ES-I3 (cell line): Measurements from ENCODE around the gene RNF157.
"Not testable (repeated sequence)": the region's sequence is repeated elsewhere in the genome, so short reads cannot be mapped to it uniquely, and the experiment has no call there.

Source experiments
- H3K36me3 ChIP-seq: 2 replicates; pipeline ENCODE4 v1.6.1; 2013; ENCODE audit warnings: mild to moderate bottlenecking, low read length, control low read depth, moderate library complexity; ENCODE audit not compliant: insufficient read depth
- H3K4me1 ChIP-seq: 2 replicates; pipeline ENCODE4 v1.6.1; 2013; ENCODE audit warnings: mild to moderate bottlenecking, control low read depth, low read length; ENCODE audit not compliant: insufficient read depth
- H3K9ac ChIP-seq: 2 replicates; pipeline ENCODE4 v1.6.1; 2013; ENCODE audit warnings: low read depth, mild to moderate bottlenecking, low read length, moderate library complexity
- H3K9me3 ChIP-seq: 2 replicates; pipeline ENCODE4 v1.6.1; 2013; ENCODE audit warnings: mild to moderate bottlenecking, low read length, moderate library complexity; ENCODE audit not compliant: control insufficient read depth, insufficient read depth

The RNF157 gene

GRCh38 chr17:76205542-76206144, 34.6 kb downstream of the RNF157 start:
- not testable (repeated sequence) for H3K9me3 ChIP-seq, H3K9ac ChIP-seq, H3K36me3 ChIP-seq, H3K4me1 ChIP-seq

GRCh38 chr17:76204277-76204676, 36.0 kb downstream of the RNF157 start:
- Histone ChIP-seq H3K36me3 (no peaks in the 10 kb centered on the region), H3K4me1 (peaks cover 3% of the 10 kb centered on the region; the same call in 1 of the 2 replicates), H3K9ac (no peak overlapping the region), H3K9me3 (no peaks in the 10 kb centered on the region)

GRCh38 chr17:76200354-76200753, 39.9 kb downstream of the RNF157 start:
- no peak overlapping the region for H3K9ac ChIP-seq
- peaks cover 3% of the 10 kb centered on the region; the same call in 1 of the 2 replicates for H3K4me1 ChIP-seq
- H3K36me3 ChIP-seq, result no peaks in the 10 kb centered on the region
- no peaks in the 10 kb centered on the region for H3K9me3 ChIP-seq

- 0 out of 2 replicates have a peak, but pooled peaks cover 3% of the 10 kb centered on the region for H3K4me1 ChIP-seq
- no peak overlapping the region for H3K9ac ChIP-seq
- H3K9me3 ChIP-seq, result no peaks in the 10 kb centered on the region
- H3K36me3 ChIP-seq, result no peaks in the 10 kb centered on the region
These were observed 40.8 kb downstream of the RNF157 start for GRCh38 chr17:76199469-76199868.

- H3K9ac ChIP-seq, result no peak overlapping the region
- no peaks in the 10 kb centered on the region for H3K36me3 ChIP-seq
- H3K9me3 ChIP-seq, result no peaks in the 10 kb centered on the region
- H3K4me1 ChIP-seq, result peaks cover 4% of the 10 kb centered on the region; the same call in 1 of the 2 replicates
These were observed 41.6 kb downstream of the RNF157 start for GRCh38 chr17:76198702-76199101.

GRCh38 chr17:76197911-76198310, 42.4 kb downstream of the RNF157 start:
- H3K4me1 ChIP-seq, result peaks cover 9% of the 10 kb centered on the region
- no peak overlapping the region for H3K9ac ChIP-seq
- no peaks in the 10 kb centered on the region for H3K9me3 ChIP-seq
- H3K36me3 ChIP-seq, result no peaks in the 10 kb centered on the region

- Histone ChIP-seq H3K36me3 (no peaks in the 10 kb centered on the region), H3K4me1 (peaks cover 15% of the 10 kb centered on the region), H3K9me3 (no peaks in the 10 kb centered on the region), H3K9ac (no peak overlapping the region)
These were observed 43.6 kb downstream of the RNF157 start for GRCh38 chr17:76196675-76197074.

GRCh38 chr17:76195281-76196096, 44.8 kb downstream of the RNF157 start:
- no peaks in the 10 kb centered on the region for H3K9me3 ChIP-seq
- no peak overlapping the region for H3K9ac ChIP-seq
- peaks cover 18% of the 10 kb centered on the region for H3K4me1 ChIP-seq
- no peaks in the 10 kb centered on the region for H3K36me3 ChIP-seq

GRCh38 chr17:76193591-76193990, 46.7 kb downstream of the RNF157 start:
- no peaks in the 10 kb centered on the region for H3K36me3 ChIP-seq
- peaks cover 18% of the 10 kb centered on the region for H3K4me1 ChIP-seq
- H3K9ac ChIP-seq, result no peak overlapping the region
- no peaks in the 10 kb centered on the region for H3K9me3 ChIP-seq

- Histone ChIP-seq H3K36me3 (no peaks in the 10 kb centered on the region), H3K9me3 (no peaks in the 10 kb centered on the region), H3K4me1 (peaks cover 18% of the 10 kb centered on the region), H3K9ac (no peak overlapping the region)
These were observed 48.4 kb downstream of the RNF157 start for GRCh38 chr17:76191896-76192295.

GRCh38 chr17:76189741-76190140, 50.6 kb downstream of the RNF157 start:
- H3K4me1 ChIP-seq, result peaks cover 18% of the 10 kb centered on the region
- H3K9ac ChIP-seq, result no peak overlapping the region
- H3K9me3 ChIP-seq, result no peaks in the 10 kb centered on the region

GRCh38 chr17:76189247-76189646, 51.0 kb downstream of the RNF157 start:
- Histone ChIP-seq H3K36me3 (no peaks in the 10 kb centered on the region), H3K9me3 (no peaks in the 10 kb centered on the region), H3K9ac (no peak overlapping the region), H3K4me1 (peaks cover 18% of the 10 kb centered on the region)

More at GRCh38 chr17:76189741-76190140, 50.6 kb downstream of the RNF157 start:
- H3K36me3 ChIP-seq, result no peaks in the 10 kb centered on the region

GRCh38 chr17:76188213-76189016, 51.9 kb downstream of the RNF157 start:
- H3K36me3 ChIP-seq, result no peaks in the 10 kb centered on the region
- peaks cover 14% of the 10 kb centered on the region for H3K4me1 ChIP-seq
- no peak overlapping the region for H3K9ac ChIP-seq
- H3K9me3 ChIP-seq, result no peaks in the 10 kb centered on the region

GRCh38 chr17:76186774-76187173, 53.5 kb downstream of the RNF157 start:
- not testable (repeated sequence) for H3K4me1 ChIP-seq, H3K9ac ChIP-seq, H3K9me3 ChIP-seq, H3K36me3 ChIP-seq
